Measurements from ENCODE around the gene HOXB4. TPM values are rescaled to one million over a fixed set of nuclear protein-coding genes. Genes with fewer than 3 reads are reported as not detected.

The HOXB4 gene
- total RNA-seq, 1 experiment from 2014 or later, result 0.20 TPM

GRCh38 chr17:48530887-48531272 lies 47.3 kb downstream of the HOXB4 start, which contains the start of gene HOXB1:
TSS of gene HOXB1 (minus strand) at chr17:48531011. CDS start at chr17:48530904, 107 bp downstream.
- DNase-seq (ENCODE audit: low read depth), result no peak

GRCh38 chr17:48530208-48530886 lies 47.8 kb downstream of the HOXB4 start:
- DNase-seq (ENCODE audit: low read depth), result no peak

- no peak for DNase-seq (ENCODE audit: low read depth)
Measured at GRCh38 chr17:48529683-48530009, 48.5 kb downstream of the HOXB4 start.

GRCh38 chr17:48528936-48529682 lies 49.0 kb downstream of the HOXB4 start:
- DNase-seq (ENCODE audit: low read depth), result no peak

- DNase-seq (ENCODE audit: low read depth), result no peak
Measured at GRCh38 chr17:48528153-48528935, 49.8 kb downstream of the HOXB4 start.

- DNase-seq (ENCODE audit: low read depth), result no peak
Measured at GRCh38 chr17:48527547-48527932, 50.6 kb downstream of the HOXB4 start.

GRCh38 chr17:48526608-48527546 lies 51.3 kb downstream of the HOXB4 start:
- no peak for DNase-seq (ENCODE audit: low read depth)

Other genes with a start within 250 kb of the HOXB4 start
- gene SKAP1, start 148.1 kb downstream of the HOXB4 start, total RNA-seq (2014; rRNA removed; shearing (Covaris generic)), result 0.42 and 1.1 TPM in 2 replicates
- not detected in 2 replicates for gene HOXB1, start 47.3 kb downstream of the HOXB4 start, total RNA-seq (2014; rRNA removed; shearing (Covaris generic))
- gene HOXB2, start 33.2 kb downstream of the HOXB4 start, total RNA-seq (2014; rRNA removed; shearing (Covaris generic)), result 17.4 and 30.7 TPM in 2 replicates
- 10.2 and 15.4 TPM in 2 replicates for gene HOXB3, start 11.9 kb upstream of the HOXB4 start, total RNA-seq (2014; rRNA removed; shearing (Covaris generic))
- gene HOXB5, start 15.4 kb upstream of the HOXB4 start, total RNA-seq (2014; rRNA removed; shearing (Covaris generic)), result 0.10 and 0.37 TPM in 2 replicates
- gene HOXB6, start 26.6 kb upstream of the HOXB4 start, total RNA-seq (2014; rRNA removed; shearing (Covaris generic)), result 6.2 and 9.4 TPM in 2 replicates
- 20.0 and 23.3 TPM in 2 replicates for gene HOXB7, start 32.7 kb upstream of the HOXB4 start, total RNA-seq (2014; rRNA removed; shearing (Covaris generic))
- 5.5 and 6.3 TPM in 2 replicates for gene HOXB8, start 36.9 kb upstream of the HOXB4 start, total RNA-seq (2014; rRNA removed; shearing (Covaris generic))
- gene HOXB9, start 48.0 kb upstream of the HOXB4 start, total RNA-seq (2014; rRNA removed; shearing (Covaris generic)), result 10.4 and 16.3 TPM in 2 replicates
- gene PRAC1, start 144.2 kb upstream of the HOXB4 start, total RNA-seq (2014; rRNA removed; shearing (Covaris generic)), result not detected in 2 replicates
- not detected in 2 replicates for gene PRAC2, start 144.8 kb upstream of the HOXB4 start, total RNA-seq (2014; rRNA removed; shearing (Covaris generic))
- gene HOXB13, start 150.4 kb upstream of the HOXB4 start, total RNA-seq (2014; rRNA removed; shearing (Covaris generic)), result 5.0 and 6.6 TPM in 2 replicates
- 0.07 and 0.20 TPM in 2 replicates for gene TTLL6, start 238.9 kb upstream of the HOXB4 start, total RNA-seq (2014; rRNA removed; shearing (Covaris generic))